Endodermal cell (in vitro differentiated cells): ENCODE results near the gene PRDM16. TPM values are rescaled to one million over a fixed set of nuclear protein-coding genes. Genes with fewer than 3 reads are reported as not detected.

Source experiments
- DNase-seq: peaks from one replicate; pipeline ENCODE4 v3.0.0-alpha.2; 2017
- H3K27ac ChIP-seq: 2 replicates; pipeline ENCODE4 v1.5.1; 2013; ENCODE audit warnings: mild to moderate bottlenecking, low read depth, low read length, moderate library complexity
- H3K27me3 ChIP-seq: 2 replicates; pipeline ENCODE4 v1.6.1; 2013; ENCODE audit warnings: mild to moderate bottlenecking, low read length, moderate library complexity; ENCODE audit not compliant: insufficient read depth, control insufficient read depth, poor library complexity, severe bottlenecking
- H3K36me3 ChIP-seq: 2 replicates; pipeline ENCODE4 v1.7.0; 2013; ENCODE audit warnings: mild to moderate bottlenecking, low read length, moderate library complexity; ENCODE audit not compliant: control insufficient read depth, insufficient read depth
- H3K4me1 ChIP-seq: one replicate; pipeline ENCODE4 v1.7.0; 2013; ENCODE audit warnings: low read length; ENCODE audit not compliant: control insufficient read depth, insufficient read depth
- H3K4me3 ChIP-seq: 2 replicates; pipeline ENCODE4 v1.5.1; 2013; ENCODE audit warnings: mild to moderate bottlenecking, low read length, moderate library complexity
- H3K9ac ChIP-seq: 2 replicates; pipeline ENCODE4 v1.6.1; 2013; ENCODE audit warnings: mild to moderate bottlenecking, low read length, moderate library complexity; ENCODE audit not compliant: poor library complexity, severe bottlenecking; ENCODE audit errors: extremely low read depth
- H3K9me3 ChIP-seq: 2 replicates; pipeline ENCODE4 v1.6.1; 2013; ENCODE audit warnings: mild to moderate bottlenecking, low read length, moderate library complexity; ENCODE audit not compliant: control insufficient read depth
- H3K27ac Mint-ChIP-seq: 2 replicates; pipeline ENCODE4 v1.8.0; 2020; ENCODE audit warnings: mixed read lengths
- H3K27me3 Mint-ChIP-seq: 2 replicates; pipeline ENCODE4 v1.8.0; 2021; ENCODE audit warnings: mild to moderate bottlenecking, mixed read lengths; ENCODE audit not compliant: insufficient read depth
- H3K36me3 Mint-ChIP-seq: 2 replicates; pipeline ENCODE4 v1.8.0; 2020; ENCODE audit warnings: low read depth, mixed read lengths
- H3K4me1 Mint-ChIP-seq: 2 replicates; pipeline ENCODE4 v1.8.0; 2020; ENCODE audit warnings: mixed read lengths
- H3K4me3 Mint-ChIP-seq: 2 replicates; pipeline ENCODE4 v1.8.0; 2020; ENCODE audit warnings: mild to moderate bottlenecking, moderate library complexity, mixed read lengths
- H3K9me3 Mint-ChIP-seq: 2 replicates; pipeline ENCODE4 v1.8.0; 2020; ENCODE audit warnings: mild to moderate bottlenecking, mixed read lengths
- WGBS, 2 experiments: methylation state at CpG; one replicate each; pipeline versions ENCODE4 v1.1.5 to v1.1.7; 2013; ENCODE audit warnings: missing lambda C conversion rate in 2 of 2, mixed read lengths in 1 of 2; ENCODE audit not compliant: insufficient coverage in 1 of 2, insufficient read length in 1 of 2; 5-methylcytosine and 5-hydroxymethylcytosine counted together
- total RNA-seq, 2 donors: library from RNA; stranded (reverse); fragmentation: NEBNext Ultra II Directional in 1 of 2; extraction: Animal tissue kit (Norgen Biotek cat#: 25700) in 1 of 2; gene quantifications; 2 replicates in 1 of 2; 3 replicates in 1 of 2; pipeline ENCODE4 v1.2.1, GENCODE V29; 2021
- TF ChIP-seq, protein P1 (sequence below): fragments of 200-600 bp; sonication (generic); conservative IDR thresholded peaks from 2 replicates; pipeline ENCODE4 v1.5.0; 2021; ENCODE audit warnings: antibody characterized with exemption, mild to moderate bottlenecking

PRDM16 gene
- total RNA-seq, 2 donors from 2014 or later, result 2.1 to 4.0 TPM

DNA sequence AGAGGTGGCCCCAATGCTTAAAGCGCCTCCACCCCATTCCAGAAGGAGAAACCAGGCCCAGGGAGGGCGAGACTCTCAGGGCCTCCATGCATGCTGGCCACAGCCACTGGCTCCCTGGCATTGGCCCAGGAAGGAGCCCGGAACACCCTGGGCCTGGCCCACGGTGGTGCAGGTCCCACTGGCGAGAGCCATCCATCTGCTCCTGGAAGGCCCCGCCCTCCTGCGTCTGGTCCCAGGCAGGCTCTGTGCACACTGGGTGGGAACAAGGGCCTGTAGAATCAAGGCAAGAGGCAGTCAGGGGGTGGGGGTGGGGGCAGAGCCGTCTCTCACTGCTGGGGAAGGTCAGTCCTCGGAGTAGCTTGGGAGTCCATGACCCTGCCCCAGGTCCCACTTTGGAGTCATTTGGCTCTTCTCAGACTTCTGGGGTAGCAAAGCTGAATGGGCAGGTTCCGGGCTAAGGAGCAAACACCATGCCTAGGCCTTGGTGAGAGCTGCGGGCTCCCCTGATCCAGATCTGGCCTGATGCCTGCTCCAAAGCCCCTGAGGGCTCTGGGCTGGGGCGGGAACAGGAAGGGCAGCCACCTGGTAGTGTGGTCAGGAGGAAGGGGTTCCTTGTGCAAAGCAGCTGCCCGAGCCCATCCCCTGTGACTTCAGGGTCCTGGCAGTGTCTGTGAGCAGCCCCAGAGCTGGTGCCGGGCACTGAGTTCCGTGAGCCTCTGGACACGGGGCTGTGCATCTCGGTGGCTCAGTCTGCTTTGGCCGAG is 278.4 kb downstream of the PRDM16 start:
- H3K9me3 ChIP-seq, result peaks cover 17% of the 10 kb centered on the region
- Mint-ChIP-seq H3K4me1 (peaks cover 3% of the 10 kb centered on the region), H3K36me3 (no peaks in the 10 kb centered on the region), H3K4me3 (no peak overlapping the region), H3K27me3 (peaks cover 2% of the 10 kb centered on the region), H3K9me3 (peaks cover 28% of the 10 kb centered on the region), H3K27ac (no peak overlapping the region)
- H3K4me1 ChIP-seq, result peaks cover 10% of the 10 kb centered on the region
- no peaks in the 10 kb centered on the region for H3K27me3 ChIP-seq
- H3K36me3 ChIP-seq, result no peaks in the 10 kb centered on the region
- WGBS, 2 experiments, result 91% methylated on average over 11 to 18 of the region's 18 CpGs
- H3K4me3 ChIP-seq, result no peak overlapping the region
- TF ChIP-seq, protein P1, sequence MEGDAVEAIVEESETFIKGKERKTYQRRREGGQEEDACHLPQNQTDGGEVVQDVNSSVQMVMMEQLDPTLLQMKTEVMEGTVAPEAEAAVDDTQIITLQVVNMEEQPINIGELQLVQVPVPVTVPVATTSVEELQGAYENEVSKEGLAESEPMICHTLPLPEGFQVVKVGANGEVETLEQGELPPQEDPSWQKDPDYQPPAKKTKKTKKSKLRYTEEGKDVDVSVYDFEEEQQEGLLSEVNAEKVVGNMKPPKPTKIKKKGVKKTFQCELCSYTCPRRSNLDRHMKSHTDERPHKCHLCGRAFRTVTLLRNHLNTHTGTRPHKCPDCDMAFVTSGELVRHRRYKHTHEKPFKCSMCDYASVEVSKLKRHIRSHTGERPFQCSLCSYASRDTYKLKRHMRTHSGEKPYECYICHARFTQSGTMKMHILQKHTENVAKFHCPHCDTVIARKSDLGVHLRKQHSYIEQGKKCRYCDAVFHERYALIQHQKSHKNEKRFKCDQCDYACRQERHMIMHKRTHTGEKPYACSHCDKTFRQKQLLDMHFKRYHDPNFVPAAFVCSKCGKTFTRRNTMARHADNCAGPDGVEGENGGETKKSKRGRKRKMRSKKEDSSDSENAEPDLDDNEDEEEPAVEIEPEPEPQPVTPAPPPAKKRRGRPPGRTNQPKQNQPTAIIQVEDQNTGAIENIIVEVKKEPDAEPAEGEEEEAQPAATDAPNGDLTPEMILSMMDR, result no peak
- no peak overlapping the region for H3K9ac ChIP-seq
- DNase-seq, result no peak
- no peak overlapping the region for H3K27ac ChIP-seq

GRCh38 chr1:3348196-3348865 is 279.3 kb downstream of the PRDM16 start:
- no peaks in the 10 kb centered on the region for H3K36me3 Mint-ChIP-seq
- no peak overlapping the region for H3K4me3 Mint-ChIP-seq
- Histone ChIP-seq H3K9ac (no peak overlapping the region), H3K27me3 (no peaks in the 10 kb centered on the region), H3K27ac (no peak overlapping the region), H3K4me1 (peaks cover 18% of the 10 kb centered on the region), H3K36me3 (no peaks in the 10 kb centered on the region), H3K9me3 (peaks cover 13% of the 10 kb centered on the region), H3K4me3 (no peak overlapping the region)
- no peaks in the 10 kb centered on the region for H3K27me3 Mint-ChIP-seq
- peaks cover 11% of the 10 kb centered on the region for H3K4me1 Mint-ChIP-seq
- 89% methylated on average over 15 of the region's 15 CpGs for WGBS, 2 experiments
- TF ChIP-seq, protein P1, result no peak
- no peak overlapping the region for H3K27ac Mint-ChIP-seq
- peaks cover 19% of the 10 kb centered on the region for H3K9me3 Mint-ChIP-seq
- no peak for DNase-seq

- peak; percentile 70 for DNase-seq
- H3K4me3 ChIP-seq, result no peak overlapping the region
- H3K9me3 ChIP-seq, result peaks cover 7% of the 10 kb centered on the region
- 75 to 85% methylated on average over 9 to 34 of the region's 34 CpGs for WGBS, 2 experiments
- Mint-ChIP-seq H3K27ac (no peak overlapping the region), H3K27me3 (no peaks in the 10 kb centered on the region), H3K36me3 (no peaks in the 10 kb centered on the region), H3K9me3 (peaks cover 9% of the 10 kb centered on the region), H3K4me3 (no peak overlapping the region), H3K4me1 (peaks cover 11% of the 10 kb centered on the region)
- TF ChIP-seq, protein P1, result peak; percentile 55
- H3K27ac ChIP-seq, result peak overlapping the region; percentile 11
- no peaks in the 10 kb centered on the region for H3K27me3 ChIP-seq
- no peak overlapping the region for H3K9ac ChIP-seq
- peaks cover 19% of the 10 kb centered on the region for H3K4me1 ChIP-seq
- H3K36me3 ChIP-seq, result no peaks in the 10 kb centered on the region
These were observed 280.4 kb downstream of the PRDM16 start for GRCh38 chr1:3349161-3349967.
